Liver (tissue), 9 donors: Measurements from ENCODE around the gene KIFC3. TPM values are rescaled to one million over a fixed set of nuclear protein-coding genes. Genes with fewer than 3 reads are reported as not detected.

ENCODE experiments used
- DNase-seq: peaks from one replicate; pipeline ENCODE4 v3.0.0-alpha.2; 2017; ENCODE audit warnings: low spot score
- H3K27ac ChIP-seq, 2 donors: one replicate each; pipeline ENCODE4 v1.7.0; 2013; ENCODE audit warnings: inconsistent platforms in 2 of 2, low read length in 2 of 2, control low read depth in 1 of 2, low read depth in 1 of 2, mild to moderate bottlenecking in 1 of 2
- H3K27me3 ChIP-seq, 4 donors: one replicate each; pipeline versions ENCODE4 v1.6.1 to v1.7.0; 2013; ENCODE audit warnings: low read length in 3 of 4, inconsistent platforms in 1 of 4, mild to moderate bottlenecking in 1 of 4, moderate library complexity in 1 of 4; ENCODE audit not compliant: control insufficient read depth in 4 of 4, insufficient read depth in 4 of 4
- H3K36me3 ChIP-seq, 4 donors: one replicate each; pipeline versions ENCODE4 v1.6.1 to v1.7.0; 2013; ENCODE audit warnings: low read length in 3 of 4, mild to moderate bottlenecking in 3 of 4, low read depth in 1 of 4, moderate library complexity in 1 of 4; ENCODE audit not compliant: control insufficient read depth in 4 of 4, insufficient read depth in 3 of 4
- H3K4me1 ChIP-seq, 4 donors: one replicate each; pipeline versions ENCODE4 v1.6.1 to v1.7.0; 2013; ENCODE audit warnings: low read length in 3 of 4, mild to moderate bottlenecking in 3 of 4, moderate library complexity in 1 of 4; ENCODE audit not compliant: control insufficient read depth in 4 of 4, insufficient read depth in 4 of 4
- H3K4me3 ChIP-seq, 3 donors: one replicate each; pipeline versions ENCODE4 v1.6.1 to v1.7.0; 2013; ENCODE audit warnings: low read length in 3 of 3, control low read depth in 1 of 3, low read depth in 1 of 3, mild to moderate bottlenecking in 1 of 3
- H3K9ac ChIP-seq, 2 donors: one replicate each; pipeline ENCODE4 v1.7.0; 2013; ENCODE audit warnings: low read length in 2 of 2, mild to moderate bottlenecking in 2 of 2, moderate library complexity in 2 of 2, control low read depth in 1 of 2, low read depth in 1 of 2
- H3K9me3 ChIP-seq, 4 donors: one replicate each; pipeline versions ENCODE4 v1.6.1 to v1.7.0; 2013; ENCODE audit warnings: low read length in 3 of 4; ENCODE audit not compliant: control insufficient read depth in 4 of 4
- EGR1 ChIP-seq, 2 donors: IDR thresholded peaks; 2 replicates each; pipeline ENCODE4 v1.6.1; 2016 to 2018; ENCODE audit warnings: antibody characterized with exemption in 2 of 2, low read depth in 2 of 2
- FOXA1 ChIP-seq: IDR thresholded peaks from 2 replicates; pipeline ENCODE4 v1.6.1; 2016; ENCODE audit warnings: antibody characterized with exemption
- FOXA2 ChIP-seq: IDR thresholded peaks from 2 replicates; pipeline ENCODE4 v1.6.1; 2016; ENCODE audit warnings: antibody characterized with exemption
- GABPA ChIP-seq, 2 donors: IDR thresholded peaks in 1 of 2; conservative IDR thresholded peaks in 1 of 2; 2 replicates each; pipeline ENCODE4 v1.6.1; 2016; ENCODE audit warnings: antibody characterized with exemption in 2 of 2, mild to moderate bottlenecking in 1 of 2, moderate library complexity in 1 of 2
- HNF4A ChIP-seq, 2 donors: conservative IDR thresholded peaks; 2 replicates each; pipeline ENCODE4 v1.6.1; 2016; ENCODE audit warnings: antibody characterized with exemption in 2 of 2, mild to moderate bottlenecking in 2 of 2
- HNF4G ChIP-seq: IDR thresholded peaks from 2 replicates; pipeline ENCODE4 v1.6.1; 2016; ENCODE audit warnings: antibody characterized with exemption
- JUND ChIP-seq, 2 donors: IDR thresholded peaks; 2 replicates each; pipeline ENCODE4 v1.6.1; 2016; ENCODE audit warnings: antibody characterized with exemption in 2 of 2
- NR2F2 ChIP-seq: IDR thresholded peaks from 2 replicates; pipeline ENCODE4 v1.6.1; 2016; ENCODE audit warnings: antibody characterized with exemption
- RAD21 ChIP-seq, 2 donors: IDR thresholded peaks; 2 replicates each; pipeline ENCODE4 v1.6.1; 2016; ENCODE audit warnings: antibody characterized with exemption in 2 of 2, mild to moderate bottlenecking in 2 of 2
- RXRA ChIP-seq, 2 donors: IDR thresholded peaks; 2 replicates each; pipeline ENCODE4 v1.6.1; 2017 to 2018; ENCODE audit warnings: antibody characterized with exemption in 2 of 2, mild to moderate bottlenecking in 1 of 2
- SP1 ChIP-seq: IDR thresholded peaks from 2 replicates; pipeline ENCODE4 v1.6.1; 2018; ENCODE audit warnings: antibody characterized with exemption, mild to moderate bottlenecking
- TAF1 ChIP-seq: conservative IDR thresholded peaks from 2 replicates; pipeline ENCODE4 v1.6.1; 2016; ENCODE audit warnings: antibody characterized with exemption, mild to moderate bottlenecking
- YY1 ChIP-seq: IDR thresholded peaks from 2 replicates; pipeline ENCODE4 v1.6.1; 2016; ENCODE audit warnings: antibody characterized with exemption, mild to moderate bottlenecking
- WGBS: extraction: QIAGEN DNeasy Blood & Tissue Kit; methylation state at CpG from one replicate; pipeline ENCODE4 v1.1.7; 2013; 5-methylcytosine and 5-hydroxymethylcytosine counted together
- polyA plus RNA-seq, 2 donors: library from polyadenylated mRNA; stranded (reverse) in 1 of 2; unstranded in 1 of 2; fragments of 200-250 nt in 1 of 2; fragments of >200 nt in 1 of 2; fragmentation: Nextera tagmentation in 1 of 2; extraction: Ambion mirVana in 1 of 2; gene quantifications; one replicate each; pipeline versions ENCODE4 v1.2.1 to v1.2.3, GENCODE V29; 2013 to 2015
- total RNA-seq, 2 donors: library from RNA; depleted of rRNA; stranded (reverse); fragments of >200 nt; gene quantifications; one replicate each; pipeline ENCODE4 v1.2.3, GENCODE V29; 2014
- TF ChIP-seq, protein P1 (sequence below): IDR thresholded peaks from 2 replicates; pipeline ENCODE4 v1.6.1; 2016; ENCODE audit warnings: antibody characterized with exemption
- TF ChIP-seq, protein P2 (sequence below): IDR thresholded peaks from 2 replicates; pipeline ENCODE4 v1.6.1; 2016; ENCODE audit warnings: antibody characterized with exemption, mild to moderate bottlenecking
- TF ChIP-seq, protein P3 (sequence below): IDR thresholded peaks from 2 replicates; pipeline ENCODE4 v1.6.1; 2016; ENCODE audit warnings: antibody characterized with exemption
- donor health status: healthy.
- donor health status: healthy.
- donor health status: healthy.
- donor health status: healthy.
- donor health status: healthy.

KIFC3 gene
- total and polyA plus RNA-seq, 4 donors: 16.5 to 103 (median 27.4) TPM

DNA sequence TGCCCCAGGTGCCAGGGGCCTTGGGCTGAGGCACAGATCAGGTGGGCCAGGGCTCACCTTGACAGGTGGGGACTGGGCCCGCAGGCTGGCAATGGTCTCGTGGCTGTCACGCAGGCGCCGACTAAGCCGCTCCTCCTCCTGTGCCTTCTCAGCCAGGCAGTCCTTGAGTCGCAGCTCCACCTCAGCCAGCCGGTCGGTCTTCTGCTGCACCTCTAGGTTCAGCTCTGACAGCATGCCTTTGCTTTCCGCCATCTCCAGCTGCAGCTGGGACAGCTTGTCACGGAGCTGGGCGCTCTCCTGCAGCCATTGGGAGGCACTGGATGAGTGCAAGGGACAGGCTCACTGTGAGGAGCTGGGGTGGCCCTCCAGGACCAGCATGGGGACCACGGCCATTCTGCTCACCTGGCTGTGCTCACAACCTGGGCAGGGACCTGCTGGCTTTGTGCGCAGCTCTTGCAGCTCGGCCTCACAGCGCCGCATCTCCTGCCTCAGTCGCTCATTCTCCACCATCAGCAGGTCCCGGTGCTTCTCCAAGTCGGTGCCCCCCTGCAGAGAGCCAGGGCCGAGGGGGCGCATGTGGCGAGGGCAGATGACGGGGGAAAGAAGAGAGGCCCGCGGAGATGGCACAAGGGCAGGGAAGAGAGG is 31.0 kb downstream of the KIFC3 start:
- H3K27me3 ChIP-seq: no peaks in the 10 kb centered on the region
- peaks cover 21 to 65% (median 34%) of the 10 kb centered on the region in 4 donors for H3K36me3 ChIP-seq
- no peak for TF ChIP-seq RXRA (IDR thresholded peaks at IDR 0.05)
- TF ChIP-seq TAF1: no peak
- TF ChIP-seq FOXA2: no peak
- no peak for TF ChIP-seq NR2F2
- TF ChIP-seq SP1: no peak
- no peak for TF ChIP-seq EGR1 (IDR thresholded peaks at IDR 0.05; ENCODE audit: low read depth in 2 of 2)
- TF ChIP-seq, protein P1, sequence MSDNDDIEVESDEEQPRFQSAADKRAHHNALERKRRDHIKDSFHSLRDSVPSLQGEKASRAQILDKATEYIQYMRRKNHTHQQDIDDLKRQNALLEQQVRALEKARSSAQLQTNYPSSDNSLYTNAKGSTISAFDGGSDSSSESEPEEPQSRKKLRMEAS: no peak
- no peak for TF ChIP-seq FOXA1
- TF ChIP-seq JUND (IDR thresholded peaks at IDR 0.05): no peak
- no peak for TF ChIP-seq HNF4G
- TF ChIP-seq YY1: no peak
- TF ChIP-seq, protein P2, sequence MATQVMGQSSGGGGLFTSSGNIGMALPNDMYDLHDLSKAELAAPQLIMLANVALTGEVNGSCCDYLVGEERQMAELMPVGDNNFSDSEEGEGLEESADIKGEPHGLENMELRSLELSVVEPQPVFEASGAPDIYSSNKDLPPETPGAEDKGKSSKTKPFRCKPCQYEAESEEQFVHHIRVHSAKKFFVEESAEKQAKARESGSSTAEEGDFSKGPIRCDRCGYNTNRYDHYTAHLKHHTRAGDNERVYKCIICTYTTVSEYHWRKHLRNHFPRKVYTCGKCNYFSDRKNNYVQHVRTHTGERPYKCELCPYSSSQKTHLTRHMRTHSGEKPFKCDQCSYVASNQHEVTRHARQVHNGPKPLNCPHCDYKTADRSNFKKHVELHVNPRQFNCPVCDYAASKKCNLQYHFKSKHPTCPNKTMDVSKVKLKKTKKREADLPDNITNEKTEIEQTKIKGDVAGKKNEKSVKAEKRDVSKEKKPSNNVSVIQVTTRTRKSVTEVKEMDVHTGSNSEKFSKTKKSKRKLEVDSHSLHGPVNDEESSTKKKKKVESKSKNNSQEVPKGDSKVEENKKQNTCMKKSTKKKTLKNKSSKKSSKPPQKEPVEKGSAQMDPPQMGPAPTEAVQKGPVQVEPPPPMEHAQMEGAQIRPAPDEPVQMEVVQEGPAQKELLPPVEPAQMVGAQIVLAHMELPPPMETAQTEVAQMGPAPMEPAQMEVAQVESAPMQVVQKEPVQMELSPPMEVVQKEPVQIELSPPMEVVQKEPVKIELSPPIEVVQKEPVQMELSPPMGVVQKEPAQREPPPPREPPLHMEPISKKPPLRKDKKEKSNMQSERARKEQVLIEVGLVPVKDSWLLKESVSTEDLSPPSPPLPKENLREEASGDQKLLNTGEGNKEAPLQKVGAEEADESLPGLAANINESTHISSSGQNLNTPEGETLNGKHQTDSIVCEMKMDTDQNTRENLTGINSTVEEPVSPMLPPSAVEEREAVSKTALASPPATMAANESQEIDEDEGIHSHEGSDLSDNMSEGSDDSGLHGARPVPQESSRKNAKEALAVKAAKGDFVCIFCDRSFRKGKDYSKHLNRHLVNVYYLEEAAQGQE: no peak
- TF ChIP-seq, protein P3, sequence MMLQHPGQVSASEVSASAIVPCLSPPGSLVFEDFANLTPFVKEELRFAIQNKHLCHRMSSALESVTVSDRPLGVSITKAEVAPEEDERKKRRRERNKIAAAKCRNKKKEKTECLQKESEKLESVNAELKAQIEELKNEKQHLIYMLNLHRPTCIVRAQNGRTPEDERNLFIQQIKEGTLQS: no peak
- no peaks in the 10 kb centered on the region for H3K9me3 ChIP-seq
- no peaks in the 10 kb centered on the region for H3K4me1 ChIP-seq
- no peak overlapping the region for H3K9ac ChIP-seq
- no peak overlapping the region for H3K27ac ChIP-seq
- DNase-seq: no peak
- H3K4me3 ChIP-seq: no peak overlapping the region
- 94% methylated on average over 26 of the region's 26 CpGs for WGBS

DNA sequence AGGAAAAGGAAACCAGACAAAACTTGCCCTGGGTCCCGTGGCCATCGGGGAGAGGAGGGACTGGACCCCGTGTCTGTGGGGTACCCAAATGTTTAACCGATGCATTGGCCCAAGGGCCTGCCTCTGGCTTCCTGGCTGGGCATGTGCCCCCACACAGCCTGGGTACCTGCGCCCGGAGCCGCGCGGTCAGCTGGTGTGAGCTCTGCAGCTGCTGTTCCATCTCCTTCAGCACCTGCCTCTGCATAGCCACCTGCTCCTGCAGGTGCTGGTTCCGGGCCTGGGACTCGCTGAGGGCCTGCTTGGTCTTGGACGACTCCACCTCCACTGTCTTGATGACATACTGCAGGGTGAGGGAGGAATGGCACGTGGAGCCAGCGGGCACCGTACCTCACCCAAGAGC is 31.9 kb downstream of the KIFC3 start:
- H3K36me3 ChIP-seq: peaks cover 17 to 66% (median 36%) of the 10 kb centered on the region in 4 donors
- no peak overlapping the region for H3K4me3 ChIP-seq
- DNase-seq: no peak
- H3K27me3 ChIP-seq: no peaks in the 10 kb centered on the region
- no peaks in the 10 kb centered on the region for H3K9me3 ChIP-seq
- WGBS: 96% methylated on average over 15 of the region's 15 CpGs
- TF ChIP-seq RXRA (IDR thresholded peaks at IDR 0.05) (no peak), RAD21 (IDR thresholded peaks at IDR 0.05) (no peak), SP1 (no peak), HNF4A (conservative IDR thresholded peaks at IDR 0.05) (no peak), TAF1 (no peak)
- H3K4me1 ChIP-seq: no peaks in the 10 kb centered on the region
- no peak overlapping the region for H3K9ac ChIP-seq
- H3K27ac ChIP-seq: no peak overlapping the region

DNA sequence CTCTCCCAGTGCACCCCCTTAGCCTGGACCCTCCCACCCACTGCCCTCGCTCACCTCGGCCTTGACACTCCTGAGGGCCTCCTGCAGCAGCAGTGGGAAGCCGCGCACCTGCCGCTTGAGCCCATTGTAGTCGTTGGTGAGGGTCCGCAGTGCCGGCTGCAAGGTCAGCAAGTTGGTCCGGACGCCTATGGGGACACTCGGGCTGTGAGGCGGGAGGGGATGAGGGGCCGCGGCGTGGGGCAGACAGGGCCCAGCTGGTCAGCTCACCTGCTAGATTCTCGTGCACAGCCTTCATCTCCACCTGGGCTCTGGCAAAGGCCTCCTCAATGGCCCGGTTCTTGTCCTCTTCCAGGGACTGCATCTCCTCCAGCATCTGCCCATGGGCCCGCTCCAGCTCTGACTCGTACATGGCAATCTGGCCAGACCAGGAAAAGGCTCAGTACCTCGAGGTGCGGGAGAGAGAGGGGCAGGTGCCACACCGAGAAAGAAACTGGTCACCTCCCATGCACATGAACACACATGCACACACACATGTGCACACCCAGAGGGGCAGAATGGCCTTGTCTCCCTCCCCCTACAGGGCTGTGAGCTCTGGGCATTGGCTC is 32.6 kb downstream of the KIFC3 start:
- Histone ChIP-seq H3K36me3 (peaks cover 15 to 67% (median 34%) of the 10 kb centered on the region in 4 donors), H3K4me1 (no peaks in the 10 kb centered on the region), H3K27me3 (no peaks in the 10 kb centered on the region), H3K9ac (no peak overlapping the region), H3K4me3 (no peak overlapping the region), H3K9me3 (no peaks in the 10 kb centered on the region), H3K27ac (no peak overlapping the region)
- WGBS: 94% methylated on average over 22 of the region's 22 CpGs
- no peak for TF ChIP-seq RAD21 (IDR thresholded peaks at IDR 0.05)
- TF ChIP-seq TAF1: no peak
- TF ChIP-seq, protein P1: no peak
- TF ChIP-seq RXRA (IDR thresholded peaks at IDR 0.05): no peak
- no peak for TF ChIP-seq JUND (IDR thresholded peaks at IDR 0.05)
- no peak for TF ChIP-seq YY1
- no peak for TF ChIP-seq FOXA2
- no peak for TF ChIP-seq HNF4G
- TF ChIP-seq, protein P2: no peak
- no peak for TF ChIP-seq GABPA (IDR thresholded peaks at IDR 0.05 in 1 of 2, conservative IDR thresholded peaks at IDR 0.05 in 1 of 2)
- DNase-seq: no peak
